Measurements from ENCODE around the gene GP1BA.

GP1BA gene

DNA sequence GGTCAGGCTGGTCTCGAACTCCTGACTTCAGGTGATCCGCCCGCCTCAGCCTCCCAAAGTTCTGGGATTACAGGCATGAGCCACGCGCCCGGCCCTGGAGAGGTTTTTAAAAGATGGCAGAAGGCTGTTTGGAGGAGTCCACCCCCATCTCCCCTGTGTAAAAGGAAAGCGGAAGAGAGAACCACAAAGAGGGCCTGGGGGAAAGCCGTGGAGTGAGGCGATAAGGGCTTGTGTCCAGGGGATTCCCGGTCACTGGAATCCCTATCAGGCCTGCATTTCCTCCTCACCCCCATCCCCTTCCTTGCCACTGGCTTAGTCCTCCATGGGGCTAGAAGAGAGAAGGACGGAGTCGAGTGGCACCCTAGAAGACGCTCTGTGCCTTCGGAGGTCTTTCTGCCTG is at the start of gene GP1BA:
Gene GP1BA (plus strand): TSS at position 315 of the 400 bp plus-strand sequence. CDS start 328 bp downstream, outside the sequence.
- DNase-seq (ENCODE audit: low read depth in 2 of 3, low spot score in 2 of 3), result no peak

GRCh38 chr17:4884489-4884888 is 47.6 kb upstream of the GP1BA start:
- DNase-seq (ENCODE audit: low read depth in 2 of 3, low spot score in 2 of 3), result no peak

GRCh38 chr17:4886830-4887229 is 45.2 kb upstream of the GP1BA start:
- no peak for DNase-seq (ENCODE audit: low read depth in 2 of 3, low spot score in 2 of 3)

DNA sequence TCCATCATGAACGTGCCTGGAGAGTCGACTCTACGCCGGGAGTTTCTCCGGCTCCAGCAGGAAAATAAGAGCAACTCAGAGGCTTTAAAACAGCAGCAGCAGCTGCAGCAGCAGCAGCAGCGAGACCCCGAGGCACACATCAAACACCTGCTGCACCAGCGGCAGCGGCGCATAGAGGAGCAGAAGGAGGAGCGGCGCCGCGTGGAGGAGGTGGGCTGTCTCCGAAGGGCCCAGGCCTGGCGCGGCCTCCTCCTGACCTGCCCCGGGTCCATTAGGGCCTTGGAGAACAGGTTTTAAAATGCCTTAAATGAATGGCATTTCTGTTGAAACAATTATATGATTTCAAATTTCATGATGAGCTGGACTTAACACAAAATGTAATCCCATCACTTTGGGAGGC is 44.5 kb upstream of the GP1BA start:
- no peak for DNase-seq (ENCODE audit: low read depth in 2 of 3, low spot score in 2 of 3)

DNA sequence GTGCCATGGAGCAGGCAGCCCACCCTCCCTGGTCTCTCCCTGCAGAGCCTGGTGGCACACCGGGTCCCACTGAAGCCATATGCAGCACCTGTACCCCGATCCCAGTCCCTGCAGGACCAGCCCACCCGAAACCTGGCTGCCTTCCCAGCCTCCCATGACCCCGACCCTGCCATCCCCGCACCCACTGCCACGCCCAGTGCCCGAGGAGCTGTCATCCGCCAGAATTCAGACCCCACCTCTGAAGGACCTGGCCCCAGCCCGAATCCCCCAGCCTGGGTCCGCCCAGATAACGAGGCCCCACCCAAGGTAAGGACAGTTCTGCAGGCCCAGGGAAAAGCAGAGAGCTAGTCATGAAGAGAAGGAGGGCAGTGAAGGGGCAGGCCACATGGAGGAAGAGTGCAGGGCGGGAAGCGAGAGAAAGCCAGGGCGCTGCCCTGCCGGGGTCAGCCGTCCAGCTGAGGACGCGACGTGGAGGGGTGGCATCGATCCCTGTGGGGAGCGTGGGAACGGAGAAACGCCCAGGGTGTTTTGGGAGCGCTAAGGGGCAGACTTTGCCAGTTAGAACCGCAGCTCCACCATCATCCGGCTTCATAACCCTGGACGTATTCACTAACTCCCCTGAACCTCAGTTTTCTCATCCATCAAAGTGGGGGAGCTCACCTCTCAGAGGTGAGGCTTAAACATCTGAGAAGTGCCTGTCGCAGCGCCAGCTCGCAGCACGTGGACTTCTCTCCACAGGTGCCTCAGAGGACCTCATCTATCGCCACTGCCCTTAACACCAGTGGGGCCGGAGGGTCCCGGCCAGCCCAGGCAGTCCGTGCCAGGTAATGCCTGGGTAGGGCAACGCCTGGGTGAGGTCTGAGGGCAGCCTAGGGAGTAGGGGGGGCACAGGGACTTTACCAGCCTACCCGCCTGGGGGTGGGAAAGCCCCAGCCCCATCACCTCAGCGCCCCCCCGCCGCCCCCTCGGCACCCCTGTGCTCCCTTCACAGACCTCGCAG is 40.4 kb upstream of the GP1BA start:
- no peak for DNase-seq (ENCODE audit: low read depth in 2 of 3, low spot score in 2 of 3)

DNA sequence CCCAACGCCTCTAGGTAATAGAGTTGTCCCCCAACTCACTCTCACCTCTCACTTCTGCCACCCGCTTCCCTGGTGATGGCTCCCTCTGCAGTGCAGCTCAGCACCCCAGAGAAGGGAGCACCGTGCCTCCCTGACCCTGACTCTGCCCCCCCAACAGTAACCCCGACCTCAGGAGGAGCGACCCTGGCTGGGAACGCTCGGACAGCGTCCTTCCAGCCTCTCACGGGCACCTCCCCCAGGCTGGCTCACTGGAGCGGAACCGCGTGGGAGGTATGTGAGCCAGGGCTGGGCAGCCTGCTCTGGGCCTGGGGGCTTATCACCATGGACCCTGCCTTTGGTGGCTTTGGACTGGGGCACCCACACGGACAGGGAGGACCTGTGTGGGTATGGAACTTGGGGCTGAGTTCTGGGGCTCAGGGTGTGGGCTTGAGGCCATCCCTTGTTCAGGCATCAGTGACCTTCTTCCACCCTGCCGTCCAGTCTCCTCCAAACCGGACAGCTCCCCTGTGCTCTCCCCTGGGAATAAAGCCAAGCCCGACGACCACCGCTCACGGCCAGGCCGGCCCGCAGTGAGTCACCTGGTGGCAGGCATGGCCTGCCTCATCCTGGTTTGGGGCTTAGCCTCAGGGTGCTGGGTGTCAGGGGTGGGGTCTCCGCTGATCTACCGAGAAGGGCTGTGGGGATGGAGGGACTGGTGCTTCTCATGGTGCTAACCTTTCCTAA is 39.4 kb upstream of the GP1BA start:
- DNase-seq (ENCODE audit: low read depth in 2 of 3, low spot score in 2 of 3), result no peak

- DNase-seq (ENCODE audit: low read depth in 2 of 3, low spot score in 2 of 3), result no peak
Observed at GRCh38 chr17:4893272-4893671, 38.8 kb upstream of the GP1BA start.

GRCh38 chr17:4893721-4894560 is 38.1 kb upstream of the GP1BA start:
- no peak for DNase-seq (ENCODE audit: low read depth in 2 of 3, low spot score in 2 of 3)

DNA sequence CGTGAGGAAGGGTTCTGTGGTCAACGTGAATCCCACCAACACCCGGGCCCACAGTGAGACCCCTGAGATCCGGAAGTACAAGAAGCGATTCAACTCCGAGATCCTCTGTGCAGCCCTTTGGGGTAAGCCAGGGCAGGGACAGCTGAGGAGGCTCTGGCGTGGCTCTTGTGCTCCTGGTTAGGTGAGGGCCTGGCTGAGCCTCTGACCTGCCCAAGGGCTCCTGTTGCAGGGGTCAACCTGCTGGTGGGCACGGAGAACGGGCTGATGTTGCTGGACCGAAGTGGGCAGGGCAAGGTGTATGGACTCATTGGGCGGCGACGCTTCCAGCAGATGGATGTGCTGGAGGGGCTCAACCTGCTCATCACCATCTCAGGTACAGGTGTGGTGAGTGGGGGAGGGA is 37.0 kb upstream of the GP1BA start:
- no peak for DNase-seq (ENCODE audit: low read depth in 2 of 3, low spot score in 2 of 3)

DNA sequence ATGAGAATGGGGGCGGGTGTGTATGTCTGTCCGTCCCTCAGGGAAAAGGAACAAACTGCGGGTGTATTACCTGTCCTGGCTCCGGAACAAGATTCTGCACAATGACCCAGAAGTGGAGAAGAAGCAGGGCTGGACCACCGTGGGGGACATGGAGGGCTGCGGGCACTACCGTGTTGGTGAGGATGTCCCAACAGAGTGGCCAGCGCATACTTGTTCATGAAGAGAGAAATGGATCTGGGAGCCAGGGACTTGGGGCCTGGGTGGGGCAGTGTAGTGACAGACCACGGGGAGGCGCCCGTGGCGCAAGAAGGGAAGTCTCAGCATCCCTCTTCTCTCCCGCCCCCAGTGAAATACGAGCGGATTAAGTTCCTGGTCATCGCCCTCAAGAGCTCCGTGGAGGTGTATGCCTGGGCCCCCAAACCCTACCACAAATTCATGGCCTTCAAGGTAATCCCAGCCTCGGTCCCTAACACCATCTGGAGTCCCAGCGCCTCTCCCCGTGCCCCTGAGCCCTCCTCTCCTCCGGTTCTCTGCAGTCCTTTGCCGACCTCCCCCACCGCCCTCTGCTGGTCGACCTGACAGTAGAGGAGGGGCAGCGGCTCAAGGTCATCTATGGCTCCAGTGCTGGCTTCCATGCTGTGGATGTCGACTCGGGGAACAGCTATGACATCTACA is 36.3 kb upstream of the GP1BA start:
- no peak for DNase-seq (ENCODE audit: low read depth in 2 of 3, low spot score in 2 of 3)

GRCh38 chr17:4896332-4897197 is 35.5 kb upstream of the GP1BA start:
- no peak for DNase-seq (ENCODE audit: low read depth in 2 of 3, low spot score in 2 of 3)

DNA sequence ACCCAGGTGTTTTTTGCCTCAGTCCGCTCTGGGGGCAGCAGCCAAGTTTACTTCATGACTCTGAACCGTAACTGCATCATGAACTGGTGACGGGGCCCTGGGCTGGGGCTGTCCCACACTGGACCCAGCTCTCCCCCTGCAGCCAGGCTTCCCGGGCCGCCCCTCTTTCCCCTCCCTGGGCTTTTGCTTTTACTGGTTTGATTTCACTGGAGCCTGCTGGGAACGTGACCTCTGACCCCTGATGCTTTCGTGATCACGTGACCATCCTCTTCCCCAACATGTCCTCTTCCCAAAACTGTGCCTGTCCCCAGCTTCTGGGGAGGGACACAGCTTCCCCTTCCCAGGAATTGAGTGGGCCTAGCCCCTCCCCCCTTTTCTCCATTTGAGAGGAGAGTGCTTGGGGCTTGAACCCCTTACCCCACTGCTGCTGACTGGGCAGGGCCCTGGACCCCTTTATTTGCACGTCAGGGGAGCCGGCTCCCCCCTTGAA is 34.8 kb upstream of the GP1BA start:
- no peak for DNase-seq (ENCODE audit: low read depth in 2 of 3, low spot score in 2 of 3)

DNA sequence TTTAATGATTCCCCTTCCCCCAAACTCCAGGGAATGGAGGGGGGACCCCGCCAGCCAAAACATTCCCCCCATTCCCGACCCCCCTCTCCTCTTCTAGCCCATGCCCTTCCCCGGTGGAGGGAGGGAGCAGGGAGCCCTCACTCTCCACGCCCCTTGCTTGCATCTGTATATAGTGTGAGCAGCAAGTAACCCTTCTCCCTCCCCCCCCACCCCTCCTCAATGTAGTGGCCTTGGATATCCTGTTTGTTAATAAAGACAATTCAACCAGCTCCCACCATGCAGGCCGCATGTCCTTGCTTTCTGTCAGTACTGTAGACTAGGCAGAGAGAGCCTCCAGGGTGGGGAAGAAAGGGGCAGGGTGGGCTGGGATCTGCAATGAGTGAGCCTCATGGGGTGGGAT is 34.3 kb upstream of the GP1BA start:
- DNase-seq (ENCODE audit: low read depth in 2 of 3, low spot score in 2 of 3), result no peak

GRCh38 chr17:4898351-4898750 is 33.7 kb upstream of the GP1BA start:
- DNase-seq (ENCODE audit: low read depth in 2 of 3, low spot score in 2 of 3), result no peak

DNA sequence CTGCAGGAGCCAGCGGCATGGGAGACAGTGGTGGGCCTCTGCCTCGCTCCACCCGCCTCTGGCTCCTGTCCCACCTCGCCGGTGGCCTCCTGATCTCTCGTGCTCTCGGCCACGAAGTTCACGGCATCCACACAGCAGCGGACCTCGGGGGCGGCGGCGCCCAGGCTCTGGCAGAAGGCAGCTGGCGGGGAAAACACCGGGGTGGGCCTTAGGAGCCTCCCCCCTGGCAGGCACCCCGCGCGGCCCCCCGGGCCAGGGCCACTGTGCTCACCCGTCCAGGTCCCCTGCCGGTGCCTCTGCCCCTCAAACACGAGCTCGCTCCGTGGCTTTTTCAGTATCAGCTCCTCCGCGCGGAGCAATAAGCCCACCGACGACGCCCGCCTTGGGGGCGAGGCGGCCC is 33.1 kb upstream of the GP1BA start:
- DNase-seq (ENCODE audit: low read depth in 2 of 3, low spot score in 2 of 3), result no peak

DNA sequence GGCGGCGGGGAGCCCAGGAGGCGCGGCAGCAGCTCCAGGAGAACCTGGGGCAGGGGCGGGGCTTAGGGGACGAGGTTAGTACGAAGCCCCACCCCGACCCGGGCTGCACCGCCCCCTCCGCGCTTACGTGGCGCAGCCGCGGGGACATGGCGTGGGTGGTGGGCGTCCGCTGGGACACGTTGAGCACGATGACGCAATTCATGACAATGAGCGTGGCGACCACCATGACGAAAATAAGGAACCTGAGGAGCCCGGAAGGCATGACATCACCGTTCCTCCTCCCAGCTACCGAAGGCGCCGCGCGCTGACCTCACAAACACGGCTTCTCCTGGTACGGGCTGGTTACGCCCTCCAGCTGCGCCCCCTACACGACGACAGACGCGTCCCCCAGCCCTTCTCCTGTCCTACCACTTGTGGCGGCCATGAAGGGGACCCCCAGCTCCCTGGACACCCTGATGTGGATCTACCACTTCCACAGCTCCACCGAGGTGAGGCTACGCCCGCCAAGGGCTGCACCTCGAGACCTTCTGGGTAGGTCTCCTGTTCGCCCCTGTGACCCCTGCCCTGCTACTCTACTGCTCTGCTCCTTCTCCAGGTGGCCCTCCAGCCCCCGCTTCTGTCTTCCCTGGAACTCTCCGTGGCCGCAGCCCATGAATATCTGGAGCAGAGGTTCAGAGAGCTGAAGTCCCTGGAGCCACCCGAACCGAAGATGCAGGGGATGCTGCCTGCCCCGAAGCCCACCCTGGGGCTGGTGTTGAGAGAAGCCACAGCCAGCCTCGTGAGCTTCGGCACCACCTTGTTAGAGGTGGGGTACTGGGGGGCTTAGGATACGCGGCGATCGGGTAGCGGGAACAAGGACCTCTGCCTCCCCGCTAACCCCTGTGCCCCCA is 32.5 kb upstream of the GP1BA start, which contains the start of gene C17orf107:
Gene C17orf107 (plus strand): TSS at position 196 of the 890 bp plus-strand sequence. CDS start 227 bp downstream, at position 423.
- peak; percentile 85 to 88 (median 86) for DNase-seq (ENCODE audit: low read depth in 2 of 3, low spot score in 2 of 3)

GRCh38 chr17:4900231-4901107 is 31.6 kb upstream of the GP1BA start:
- no peak for DNase-seq (ENCODE audit: low read depth in 2 of 3, low spot score in 2 of 3)
